Esophagus muscularis mucosa (tissue), 4 donors: ENCODE results near the gene CLEC16A. TPM values are rescaled to one million over a fixed set of nuclear protein-coding genes. Genes with fewer than 3 reads are reported as not detected.

Source experiments
- DNase-seq: peaks from one replicate; pipeline ENCODE4 v3.0.0-alpha.2; 2017; ENCODE audit errors: extremely low spot score
- H3K27ac ChIP-seq, 4 donors: fragments of 200-600 bp; sonication (generic); replicated peaks in 1 of 4; 1 replicate in 3 of 4; 2 replicates in 1 of 4; pipeline ENCODE4 v1.5.1; 2016 to 2019; ENCODE audit warnings: mild to moderate bottlenecking in 1 of 4
- H3K27me3 ChIP-seq, 4 donors: fragments of 200-600 bp; sonication (generic); one replicate each; pipeline versions ENCODE4 v1.5.1 to v1.6.0; 2016 to 2019
- H3K36me3 ChIP-seq, 4 donors: fragments of 200-600 bp; sonication (generic); one replicate each; pipeline ENCODE4 v1.5.1; 2016 to 2019
- H3K4me1 ChIP-seq, 4 donors: fragments of 200-600 bp; sonication (generic); one replicate each; pipeline ENCODE4 v1.5.1; 2016 to 2019
- H3K4me3 ChIP-seq, 4 donors: fragments of 200-600 bp; sonication (generic); 1 replicate in 2 of 4; 2 replicates in 2 of 4; pipeline ENCODE4 v1.5.1; 2016 to 2019; ENCODE audit warnings: mild to moderate bottlenecking in 4 of 4, moderate library complexity in 1 of 4
- H3K9me3 ChIP-seq, 4 donors: fragments of 200-600 bp; sonication (generic); 1 replicate in 3 of 4; 2 replicates in 1 of 4; pipeline ENCODE4 v1.5.1; 2016 to 2019
- EP300 ChIP-seq: sonication (generic); formaldehyde crosslinking; IDR thresholded peaks from one replicate; pipeline ENCODE4 v1.6.1; 2017; ENCODE audit warnings: antibody characterized with exemption
- POLR2A ChIP-seq: fragments of 450-650 bp; IDR thresholded peaks from one replicate; pipeline ENCODE4 v1.6.1; 2017; ENCODE audit warnings: antibody characterized with exemption, moderate library complexity, mild to moderate bottlenecking, low read depth
- POLR2AphosphoS5 ChIP-seq, 2 donors: sonication (generic); formaldehyde crosslinking; IDR thresholded peaks; one replicate each; pipeline ENCODE4 v1.6.1; 2017; ENCODE audit warnings: antibody characterized with exemption in 2 of 2
- WGBS: methylation state at CpG from one replicate; pipeline ENCODE4 v1.1.5; 2018; 5-methylcytosine and 5-hydroxymethylcytosine counted together
- intact Hi-C: fragments of 100-400 bp; cut with DNase I; formaldehyde crosslinking; loops from one replicate; pipeline ENCODE4 v1.15.1; 2023
- total RNA-seq, 4 donors: library from RNA; depleted of rRNA; stranded (reverse); fragments of >200 nt; gene quantifications; one replicate each; pipeline versions ENCODE4 v1.1.0 to v1.2.1, GENCODE V29; 2016
- TF ChIP-seq, protein P1 (sequence below), 3 experiments: fragments of 200-600 bp in 2 of 3; fragments of 450-650 bp in 1 of 3; sonication (generic) in 2 of 3; IDR thresholded peaks; one replicate each; pipeline ENCODE4 v1.5.1; 2017 to 2019; ENCODE audit warnings: antibody characterized with exemption in 3 of 3, mild to moderate bottlenecking in 2 of 3, moderate library complexity in 1 of 3

The CLEC16A gene
- total RNA-seq, 4 donors from 2014 or later: 22.3 to 34.7 (median 29.2) TPM

DNA sequence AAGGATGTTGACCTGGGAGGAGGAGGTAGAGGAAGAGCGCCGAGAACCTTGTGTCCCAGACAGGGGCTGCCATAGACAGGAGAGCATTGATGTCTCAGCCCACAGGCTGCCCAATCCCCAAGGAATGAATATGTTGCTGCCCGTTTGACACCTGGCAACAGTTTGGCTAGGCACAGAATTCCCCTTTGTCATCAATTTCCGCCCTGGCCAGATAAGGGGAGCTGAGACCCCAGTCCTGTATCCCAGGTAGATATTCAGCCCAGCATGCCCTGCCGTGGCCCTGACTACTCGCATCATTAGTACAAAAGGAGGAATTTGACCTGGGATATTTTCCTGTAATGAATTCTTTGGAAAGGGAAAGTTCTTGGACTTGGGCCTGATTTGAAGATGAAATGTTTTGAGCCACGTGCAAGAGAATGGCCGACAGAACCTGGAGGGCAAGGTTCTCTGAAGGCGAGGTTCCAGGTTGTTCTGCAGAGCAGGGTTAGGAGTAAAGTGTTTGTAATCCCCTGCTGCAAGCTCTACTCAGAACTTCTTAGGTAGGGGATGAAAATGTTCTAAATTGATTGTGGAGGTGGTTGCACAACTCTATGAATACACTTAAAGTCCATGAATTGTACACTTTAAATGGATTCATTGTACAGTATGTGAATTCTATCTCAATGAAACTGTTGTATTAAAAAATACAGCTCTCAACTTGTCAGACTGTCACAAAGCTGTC is 202.8 kb downstream of the CLEC16A start:
- Histone ChIP-seq H3K9me3 (no peaks in the 10 kb centered on the region), H3K36me3 (no peaks in the 10 kb centered on the region), H3K4me3 (no peak overlapping the region), H3K4me1 (peaks cover 21 to 42% (median 40%) of the 10 kb centered on the region in 4 donors), H3K27me3 (no peaks in the 10 kb centered on the region), H3K27ac (no peak overlapping the region)
- intact Hi-C loops: no loop called here
- no peak for TF ChIP-seq POLR2AphosphoS5 (IDR thresholded peaks at IDR 0.05)
- no peak for TF ChIP-seq EP300
- TF ChIP-seq, protein P1, sequence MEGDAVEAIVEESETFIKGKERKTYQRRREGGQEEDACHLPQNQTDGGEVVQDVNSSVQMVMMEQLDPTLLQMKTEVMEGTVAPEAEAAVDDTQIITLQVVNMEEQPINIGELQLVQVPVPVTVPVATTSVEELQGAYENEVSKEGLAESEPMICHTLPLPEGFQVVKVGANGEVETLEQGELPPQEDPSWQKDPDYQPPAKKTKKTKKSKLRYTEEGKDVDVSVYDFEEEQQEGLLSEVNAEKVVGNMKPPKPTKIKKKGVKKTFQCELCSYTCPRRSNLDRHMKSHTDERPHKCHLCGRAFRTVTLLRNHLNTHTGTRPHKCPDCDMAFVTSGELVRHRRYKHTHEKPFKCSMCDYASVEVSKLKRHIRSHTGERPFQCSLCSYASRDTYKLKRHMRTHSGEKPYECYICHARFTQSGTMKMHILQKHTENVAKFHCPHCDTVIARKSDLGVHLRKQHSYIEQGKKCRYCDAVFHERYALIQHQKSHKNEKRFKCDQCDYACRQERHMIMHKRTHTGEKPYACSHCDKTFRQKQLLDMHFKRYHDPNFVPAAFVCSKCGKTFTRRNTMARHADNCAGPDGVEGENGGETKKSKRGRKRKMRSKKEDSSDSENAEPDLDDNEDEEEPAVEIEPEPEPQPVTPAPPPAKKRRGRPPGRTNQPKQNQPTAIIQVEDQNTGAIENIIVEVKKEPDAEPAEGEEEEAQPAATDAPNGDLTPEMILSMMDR (IDR thresholded peaks at IDR 0.05): no peak
- TF ChIP-seq POLR2A: no peak
- DNase-seq: no peak
- WGBS: 76% methylated on average over 9 of the region's 9 CpGs

DNA sequence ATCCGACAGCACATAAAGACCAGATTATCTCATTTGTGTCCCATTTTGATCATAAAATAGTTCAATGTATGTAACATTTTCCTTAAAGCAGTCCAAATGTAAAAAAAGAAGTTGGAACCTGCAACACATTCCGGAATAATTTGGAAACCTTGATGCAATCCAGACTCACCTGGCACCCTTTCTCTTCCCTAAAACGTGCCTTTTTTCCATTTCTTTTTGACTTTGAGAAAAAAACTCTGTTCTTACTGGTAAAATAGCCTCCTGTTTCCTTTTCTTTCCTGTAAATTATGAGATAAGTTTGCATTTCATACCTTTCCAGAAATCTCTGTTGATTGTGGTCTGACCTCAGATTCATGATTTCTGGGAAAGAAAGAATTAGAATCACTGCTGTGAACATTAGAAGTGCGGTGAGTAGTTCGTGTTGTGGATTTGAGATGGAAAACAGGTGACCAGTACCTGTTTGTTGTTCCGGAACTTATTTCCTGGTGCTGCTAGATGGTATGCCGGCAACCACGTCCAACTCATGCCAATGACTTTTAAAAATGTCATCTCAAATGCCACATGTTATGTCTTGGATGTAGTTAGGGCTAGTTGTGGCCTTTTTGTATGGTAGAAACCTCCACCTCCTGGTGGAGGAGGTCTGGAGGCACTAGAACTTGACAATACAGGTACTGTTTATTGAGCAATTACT is 203.5 kb downstream of the CLEC16A start:
- Histone ChIP-seq H3K27ac (no peak overlapping the region), H3K4me3 (no peak overlapping the region), H3K9me3 (no peaks in the 10 kb centered on the region), H3K4me1 (peaks cover 18 to 37% (median 36%) of the 10 kb centered on the region in 4 donors), H3K36me3 (no peaks in the 10 kb centered on the region), H3K27me3 (no peaks in the 10 kb centered on the region)
- WGBS: 84% methylated on average over 8 of the region's 8 CpGs
- TF ChIP-seq POLR2AphosphoS5 (IDR thresholded peaks at IDR 0.05): no peak
- no peak for TF ChIP-seq EP300
- TF ChIP-seq, protein P1 (IDR thresholded peaks at IDR 0.05): no peak
- no peak for TF ChIP-seq POLR2A
- intact Hi-C loops: no loop called here
- no peak for DNase-seq

DNA sequence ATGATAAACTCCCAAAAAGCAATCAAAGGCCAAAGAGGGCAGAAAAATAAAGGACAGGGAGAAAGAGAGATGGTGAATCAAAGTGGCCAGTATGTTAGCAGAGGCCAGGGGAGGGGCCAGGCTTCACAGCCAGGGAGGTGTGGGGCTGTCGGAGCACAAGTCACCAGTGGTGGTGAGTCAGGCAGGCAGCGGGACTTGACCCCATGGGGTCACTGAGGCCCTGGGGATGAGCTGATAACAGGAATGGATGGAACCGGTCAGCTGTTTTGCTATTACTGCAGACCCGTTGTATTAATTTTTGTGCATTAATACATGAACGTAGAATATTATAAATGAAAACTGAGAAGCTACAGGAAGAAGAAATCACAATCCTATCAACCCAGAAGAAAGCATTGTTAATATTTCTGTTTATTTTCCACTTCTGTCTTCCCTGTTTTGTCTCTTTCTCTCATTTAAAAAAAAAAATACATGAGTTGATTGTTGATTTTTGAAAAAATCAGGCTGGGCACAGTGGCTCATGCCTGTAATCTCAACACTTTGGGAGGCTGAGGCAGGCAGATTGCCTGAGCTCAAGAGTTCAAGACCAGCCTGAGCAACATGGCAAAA is 204.8 kb downstream of the CLEC16A start:
- no peaks in the 10 kb centered on the region for H3K36me3 ChIP-seq
- no peaks in the 10 kb centered on the region for H3K27me3 ChIP-seq
- no peak for DNase-seq
- H3K9me3 ChIP-seq: no peaks in the 10 kb centered on the region
- H3K4me3 ChIP-seq: no peak overlapping the region
- H3K4me1 ChIP-seq: peaks cover 7 to 25% (median 24%) of the 10 kb centered on the region in 4 donors
- 81% methylated on average over 5 of the region's 5 CpGs for WGBS
- no peak overlapping the region for H3K27ac ChIP-seq
- intact Hi-C loops: no loop called here
- TF ChIP-seq EP300 (no peak), POLR2AphosphoS5 (IDR thresholded peaks at IDR 0.05) (no peak), POLR2A (no peak)
- TF ChIP-seq, protein P1 (IDR thresholded peaks at IDR 0.05): no peak

DNA sequence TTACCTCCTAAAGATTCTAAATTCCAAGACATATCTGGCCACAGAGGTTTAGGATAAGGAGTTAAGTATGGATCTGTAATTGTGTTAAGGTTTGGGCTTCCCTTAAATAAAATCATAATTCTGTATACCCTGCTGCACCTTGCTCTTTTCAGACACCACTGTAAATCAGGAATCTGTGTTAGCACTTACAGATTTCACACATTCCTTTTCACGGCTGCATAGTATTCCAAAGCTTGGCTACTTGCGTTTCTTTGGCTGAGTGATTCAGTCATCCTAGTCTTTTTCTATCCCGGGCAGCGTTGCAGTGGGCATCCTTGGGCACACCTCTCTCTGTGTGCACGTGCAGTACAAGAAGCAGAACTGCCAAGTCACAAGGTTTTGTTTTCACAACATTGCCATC is 205.8 kb downstream of the CLEC16A start:
- intact Hi-C loops: no loop called here
- DNase-seq: no peak

More for the DNA sequence above, 205.8 kb downstream of the CLEC16A start:
- Histone ChIP-seq H3K36me3 (no peaks in the 10 kb centered on the region), H3K4me1 (peaks cover 0 to 17% (median 13%) of the 10 kb centered on the region in 4 donors), H3K27ac (no peak overlapping the region), H3K27me3 (no peaks in the 10 kb centered on the region), H3K4me3 (no peak overlapping the region), H3K9me3 (no peaks in the 10 kb centered on the region)
- 94% methylated on average over 5 of the region's 5 CpGs for WGBS
- TF ChIP-seq POLR2AphosphoS5 (IDR thresholded peaks at IDR 0.05): no peak
- TF ChIP-seq, protein P1 (IDR thresholded peaks at IDR 0.05): no peak
- no peak for TF ChIP-seq EP300
- no peak for TF ChIP-seq POLR2A
